ENCODE measurements around the gene NAP1L4. TPM values are rescaled to one million over a fixed set of nuclear protein-coding genes. Genes with fewer than 3 reads are reported as not detected.

Gene NAP1L4
- total RNA-seq, 1 donor from 2014 or later: 132 TPM

GRCh38 chr11:2934021-2934550 is 58.0 kb downstream of the NAP1L4 start:
- DNase-seq: no peak

GRCh38 chr11:2933375-2934020 is 58.6 kb downstream of the NAP1L4 start:
- peak; percentile 74 for DNase-seq

GRCh38 chr11:2932850-2933251 is 59.3 kb downstream of the NAP1L4 start:
- peak; percentile 40 for DNase-seq

- DNase-seq: no peak
These were observed 60.1 kb downstream of the NAP1L4 start for GRCh38 chr11:2931771-2932738.

- no peak for DNase-seq
These were observed 60.7 kb downstream of the NAP1L4 start for GRCh38 chr11:2931420-2931746.

GRCh38 chr11:2930704-2931419 is 61.3 kb downstream of the NAP1L4 start:
- peak; percentile 82 for DNase-seq

GRCh38 chr11:2929950-2930703 is 62.0 kb downstream of the NAP1L4 start:
- peak; percentile 52 for DNase-seq

- peak; percentile 68 for DNase-seq
These were observed 62.6 kb downstream of the NAP1L4 start for GRCh38 chr11:2929531-2929949.

GRCh38 chr11:2928605-2929530 is 63.3 kb downstream of the NAP1L4 start, which contains the start of gene PHLDA2:
TSS of gene PHLDA2 (minus strand) at chr11:2929420. CDS start at chr11:2929364, 56 bp downstream.
- DNase-seq: peak; percentile 69

GRCh38 chr11:2927851-2928604 is 64.1 kb downstream of the NAP1L4 start:
- DNase-seq: peak; percentile 52

- DNase-seq: no peak
These were observed 64.9 kb downstream of the NAP1L4 start for GRCh38 chr11:2927121-2927800.

GRCh38 chr11:2926611-2927051 is 65.5 kb downstream of the NAP1L4 start:
- DNase-seq: no peak

- DNase-seq: no peak
These were observed 67.1 kb downstream of the NAP1L4 start for GRCh38 chr11:2924821-2925675.

GRCh38 chr11:2924381-2924780 is 67.7 kb downstream of the NAP1L4 start:
- DNase-seq: no peak

- no peak for DNase-seq
These were observed 68.4 kb downstream of the NAP1L4 start for GRCh38 chr11:2923446-2924375.

GRCh38 chr11:2922655-2923054 is 69.5 kb downstream of the NAP1L4 start:
- no peak for DNase-seq

Data from dermis blood vessel endothelial cell (primary cell).